Adrenal gland (tissue), 5 donors: Measurements from ENCODE around the gene MRGPRD.

Experiments
- POLR2A ChIP-seq, 2 donors: fragments of 450-650 bp; IDR thresholded peaks; one replicate each; pipeline ENCODE4 v1.6.1; 2017; ENCODE audit warnings: antibody characterized with exemption in 2 of 2, mild to moderate bottlenecking in 2 of 2, moderate library complexity in 1 of 2
- TF ChIP-seq, protein P1 (sequence below), 6 experiments: fragments of 450-650 bp in 4 of 6; fragments of 200-600 bp in 2 of 6; sonication (generic) in 1 of 6; IDR thresholded peaks; 1 replicate in 5 of 6; 2 replicates in 1 of 6; pipeline versions ENCODE4 v1.5.1 to v1.8.0; 2016 to 2021; ENCODE audit warnings: antibody characterized with exemption in 6 of 6, mild to moderate bottlenecking in 2 of 6, moderate library complexity in 1 of 6
- donor health status: DM: no; HTN: no; CAD: no.

DNA sequence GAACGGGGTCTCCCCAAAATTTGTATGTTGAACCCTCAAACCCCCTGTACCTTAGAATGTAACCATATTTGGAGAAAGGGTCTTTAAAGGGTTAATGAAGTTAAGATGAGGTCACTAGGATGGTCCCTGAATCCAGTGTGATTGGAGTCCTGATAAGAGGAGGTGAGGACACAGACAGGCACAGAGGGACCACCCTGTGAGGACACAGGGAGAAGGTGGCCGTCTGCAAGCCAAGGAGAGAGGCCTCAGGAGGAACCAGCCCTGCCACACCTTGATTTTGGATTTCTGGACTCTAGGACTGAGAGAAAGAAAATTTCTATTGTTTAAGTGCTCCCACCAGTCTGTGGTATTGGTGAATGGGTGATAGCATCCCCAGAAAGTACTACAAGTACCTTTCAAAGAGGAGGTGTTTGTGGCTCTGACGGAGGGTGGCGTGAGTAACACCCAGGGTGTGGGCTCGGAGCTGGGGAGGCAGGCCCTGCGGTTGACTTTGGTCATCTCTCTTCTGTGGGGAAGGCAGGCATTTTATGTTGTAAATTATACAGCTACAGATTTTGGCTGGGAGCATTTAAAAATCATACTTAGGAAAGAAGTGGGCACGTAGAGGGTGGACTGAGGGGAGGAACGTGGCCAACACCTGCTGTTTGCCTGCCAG, 18.4 kb upstream of the MRGPRD start:
- TF ChIP-seq POLR2A (IDR thresholded peaks at IDR 0.05), result no peak
- TF ChIP-seq, protein P1, sequence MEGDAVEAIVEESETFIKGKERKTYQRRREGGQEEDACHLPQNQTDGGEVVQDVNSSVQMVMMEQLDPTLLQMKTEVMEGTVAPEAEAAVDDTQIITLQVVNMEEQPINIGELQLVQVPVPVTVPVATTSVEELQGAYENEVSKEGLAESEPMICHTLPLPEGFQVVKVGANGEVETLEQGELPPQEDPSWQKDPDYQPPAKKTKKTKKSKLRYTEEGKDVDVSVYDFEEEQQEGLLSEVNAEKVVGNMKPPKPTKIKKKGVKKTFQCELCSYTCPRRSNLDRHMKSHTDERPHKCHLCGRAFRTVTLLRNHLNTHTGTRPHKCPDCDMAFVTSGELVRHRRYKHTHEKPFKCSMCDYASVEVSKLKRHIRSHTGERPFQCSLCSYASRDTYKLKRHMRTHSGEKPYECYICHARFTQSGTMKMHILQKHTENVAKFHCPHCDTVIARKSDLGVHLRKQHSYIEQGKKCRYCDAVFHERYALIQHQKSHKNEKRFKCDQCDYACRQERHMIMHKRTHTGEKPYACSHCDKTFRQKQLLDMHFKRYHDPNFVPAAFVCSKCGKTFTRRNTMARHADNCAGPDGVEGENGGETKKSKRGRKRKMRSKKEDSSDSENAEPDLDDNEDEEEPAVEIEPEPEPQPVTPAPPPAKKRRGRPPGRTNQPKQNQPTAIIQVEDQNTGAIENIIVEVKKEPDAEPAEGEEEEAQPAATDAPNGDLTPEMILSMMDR (IDR thresholded peaks at IDR 0.05), result no peak
